ENCODE results near the gene TTC34.
A peak's percentile ranks its signal among the peaks of the same experiment; 100 is the strongest.

The TTC34 gene

GRCh38 chr1:2830761-2831425 lies 29.4 kb upstream of the TTC34 start:
- DNase-seq (ENCODE audit: low spot score), result no peak

GRCh38 chr1:2829846-2830615 lies 28.5 kb upstream of the TTC34 start:
- DNase-seq (ENCODE audit: low spot score), result no peak

- DNase-seq (ENCODE audit: low spot score), result no peak
Observed at GRCh38 chr1:2828586-2829250, 27.2 kb upstream of the TTC34 start.

GRCh38 chr1:2826736-2827292 lies 25.3 kb upstream of the TTC34 start:
- DNase-seq (ENCODE audit: low spot score), result no peak

GRCh38 chr1:2826316-2826715 lies 24.8 kb upstream of the TTC34 start:
- DNase-seq (ENCODE audit: low spot score), result no peak

- DNase-seq (ENCODE audit: low spot score), result no peak
Observed at GRCh38 chr1:2825487-2826189, 24.1 kb upstream of the TTC34 start.

- no peak for DNase-seq (ENCODE audit: low spot score)
Observed at GRCh38 chr1:2824999-2825398, 23.5 kb upstream of the TTC34 start.

- no peak for DNase-seq (ENCODE audit: low spot score)
Observed at GRCh38 chr1:2823921-2824610, 22.6 kb upstream of the TTC34 start.

GRCh38 chr1:2822621-2823145 lies 21.2 kb upstream of the TTC34 start:
- DNase-seq (ENCODE audit: low spot score), result no peak

- peak; percentile 1 for DNase-seq (ENCODE audit: low spot score)
Observed at GRCh38 chr1:2821966-2822620, 20.6 kb upstream of the TTC34 start.

GRCh38 chr1:2821373-2821955 lies 20.0 kb upstream of the TTC34 start:
- DNase-seq (ENCODE audit: low spot score), result no peak

- DNase-seq (ENCODE audit: low spot score), result no peak
Observed at GRCh38 chr1:2820731-2821372, 19.4 kb upstream of the TTC34 start.

GRCh38 chr1:2819831-2820730 lies 18.6 kb upstream of the TTC34 start:
- DNase-seq (ENCODE audit: low spot score), result no peak

GRCh38 chr1:2819429-2819828 lies 17.9 kb upstream of the TTC34 start:
- no peak for DNase-seq (ENCODE audit: low spot score)

- DNase-seq (ENCODE audit: low spot score), result no peak
Observed at GRCh38 chr1:2817784-2818564, 16.5 kb upstream of the TTC34 start.

GRCh38 chr1:2816786-2817185 lies 15.3 kb upstream of the TTC34 start:
- DNase-seq (ENCODE audit: low spot score), result no peak

GRCh38 chr1:2815551-2815950 lies 14.1 kb upstream of the TTC34 start:
- DNase-seq (ENCODE audit: low spot score), result no peak

GRCh38 chr1:2814511-2815075 lies 13.1 kb upstream of the TTC34 start:
- DNase-seq (ENCODE audit: low spot score), result no peak
